Stomach (tissue), 4 donors: ENCODE results near the gene FCRL3.

Source experiments
- EP300 ChIP-seq: sonication (generic); formaldehyde crosslinking; IDR thresholded peaks from one replicate; pipeline ENCODE4 v1.6.1; 2017; ENCODE audit warnings: antibody characterized with exemption
- POLR2A ChIP-seq, 4 donors: fragments of 450-650 bp; IDR thresholded peaks; one replicate each; pipeline ENCODE4 v1.6.1; 2016; ENCODE audit warnings: antibody characterized with exemption in 4 of 4, control low read depth in 2 of 4, mild to moderate bottlenecking in 1 of 4, moderate library complexity in 1 of 4
- TF ChIP-seq, protein P1 (sequence below), 7 experiments: fragments of 450-650 bp in 4 of 7; fragments of 200-600 bp in 3 of 7; sonication (generic) in 3 of 7; IDR thresholded peaks; one replicate each; pipeline ENCODE4 v1.5.1; 2016 to 2019; ENCODE audit warnings: antibody characterized with exemption in 7 of 7, control low read depth in 2 of 7, mild to moderate bottlenecking in 1 of 7

DNA sequence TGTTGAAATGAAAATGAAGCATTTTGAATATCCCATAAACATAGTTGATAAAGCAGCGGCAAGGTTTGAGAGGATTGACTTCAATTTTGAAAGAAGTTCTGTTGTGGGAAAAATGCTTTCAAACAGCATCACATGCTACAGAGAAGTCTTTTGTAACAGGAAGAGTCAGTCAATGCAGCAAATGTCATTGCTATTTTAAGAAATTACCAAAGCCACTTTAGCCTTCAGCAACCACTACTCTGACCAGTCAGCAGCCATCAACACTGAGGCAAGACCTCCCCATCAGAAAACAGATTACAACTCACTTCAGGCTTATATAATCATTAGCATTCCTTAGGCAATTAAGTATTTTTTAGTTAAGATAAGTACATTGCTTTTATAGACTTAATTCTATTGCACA lies 33.8 kb upstream of the FCRL3 start:
- TF ChIP-seq, protein P1, sequence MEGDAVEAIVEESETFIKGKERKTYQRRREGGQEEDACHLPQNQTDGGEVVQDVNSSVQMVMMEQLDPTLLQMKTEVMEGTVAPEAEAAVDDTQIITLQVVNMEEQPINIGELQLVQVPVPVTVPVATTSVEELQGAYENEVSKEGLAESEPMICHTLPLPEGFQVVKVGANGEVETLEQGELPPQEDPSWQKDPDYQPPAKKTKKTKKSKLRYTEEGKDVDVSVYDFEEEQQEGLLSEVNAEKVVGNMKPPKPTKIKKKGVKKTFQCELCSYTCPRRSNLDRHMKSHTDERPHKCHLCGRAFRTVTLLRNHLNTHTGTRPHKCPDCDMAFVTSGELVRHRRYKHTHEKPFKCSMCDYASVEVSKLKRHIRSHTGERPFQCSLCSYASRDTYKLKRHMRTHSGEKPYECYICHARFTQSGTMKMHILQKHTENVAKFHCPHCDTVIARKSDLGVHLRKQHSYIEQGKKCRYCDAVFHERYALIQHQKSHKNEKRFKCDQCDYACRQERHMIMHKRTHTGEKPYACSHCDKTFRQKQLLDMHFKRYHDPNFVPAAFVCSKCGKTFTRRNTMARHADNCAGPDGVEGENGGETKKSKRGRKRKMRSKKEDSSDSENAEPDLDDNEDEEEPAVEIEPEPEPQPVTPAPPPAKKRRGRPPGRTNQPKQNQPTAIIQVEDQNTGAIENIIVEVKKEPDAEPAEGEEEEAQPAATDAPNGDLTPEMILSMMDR (IDR thresholded peaks at IDR 0.05) = no peak
- TF ChIP-seq EP300 (no peak), POLR2A (IDR thresholded peaks at IDR 0.05) (no peak)
